ENCODE data around the gene VIPAS39. TPM values are rescaled to one million over a fixed set of nuclear protein-coding genes. Genes with fewer than 3 reads are reported as not detected.
A peak's percentile ranks its signal among the peaks of the same experiment; 100 is the strongest.

VIPAS39 gene
- total RNA-seq, 1 donor from 2014 or later = 29.7 TPM

DNA sequence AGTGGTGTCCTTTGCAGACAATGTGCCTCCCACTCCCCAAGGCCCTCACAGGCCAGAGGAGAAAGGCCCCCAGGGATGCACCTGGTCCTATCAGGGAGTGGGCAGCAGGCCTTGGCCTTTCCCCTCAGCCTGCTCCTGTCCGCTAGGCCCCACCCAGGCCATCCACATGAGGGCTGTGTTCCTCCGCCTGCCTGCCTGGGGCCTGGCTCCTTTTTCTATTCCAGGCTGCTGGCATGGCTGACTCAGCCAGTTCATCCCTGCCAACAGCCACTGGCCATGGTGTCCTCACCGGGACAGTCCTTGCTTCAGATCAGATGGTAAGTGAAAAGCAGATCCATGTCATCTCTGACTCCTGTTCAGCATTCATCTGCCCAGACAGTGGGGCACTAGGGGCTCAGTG lies 27.9 kb upstream of the VIPAS39 start:
- no peaks in the 10 kb centered on the region for H3K4me1 Mint-ChIP-seq
- H2AFZ ChIP-seq (replicated peaks) = no peak overlapping the region
- no peaks in the 10 kb centered on the region for H3K9me3 Mint-ChIP-seq
- H4K20me1 ChIP-seq (ENCODE audit: low read depth) = no peaks in the 10 kb centered on the region
- DNase-seq (ENCODE audit: low spot score) = no peak
- H3K4me2 ChIP-seq = no peak overlapping the region
- no peaks in the 10 kb centered on the region for H3F3A ChIP-seq (ENCODE audit: low read depth)
- H3K36me3 ChIP-seq = no peaks in the 10 kb centered on the region
- H3K27ac ChIP-seq = no peak overlapping the region
- no peaks in the 10 kb centered on the region for H3K4me1 ChIP-seq
- no peaks in the 10 kb centered on the region for H3K79me2 ChIP-seq (ENCODE audit: low read depth)
- H3K9ac ChIP-seq = no peak overlapping the region
- no peak overlapping the region for H3K4me3 ChIP-seq
- no peaks in the 10 kb centered on the region for H3K9me3 ChIP-seq (ENCODE audit: low read depth)
- H3K36me3 Mint-ChIP-seq = no peaks in the 10 kb centered on the region
- H3K27ac Mint-ChIP-seq = no peak overlapping the region
- no peak overlapping the region for H3K4me3 Mint-ChIP-seq
- no peaks in the 10 kb centered on the region for H3K27me3 ChIP-seq
- H3K27me3 Mint-ChIP-seq (ENCODE audit: insufficient read depth, low read depth) = peaks cover 7% of the 10 kb centered on the region
- TF ChIP-seq EZH2 (IDR thresholded peaks at IDR 0.05) = no peak

DNA sequence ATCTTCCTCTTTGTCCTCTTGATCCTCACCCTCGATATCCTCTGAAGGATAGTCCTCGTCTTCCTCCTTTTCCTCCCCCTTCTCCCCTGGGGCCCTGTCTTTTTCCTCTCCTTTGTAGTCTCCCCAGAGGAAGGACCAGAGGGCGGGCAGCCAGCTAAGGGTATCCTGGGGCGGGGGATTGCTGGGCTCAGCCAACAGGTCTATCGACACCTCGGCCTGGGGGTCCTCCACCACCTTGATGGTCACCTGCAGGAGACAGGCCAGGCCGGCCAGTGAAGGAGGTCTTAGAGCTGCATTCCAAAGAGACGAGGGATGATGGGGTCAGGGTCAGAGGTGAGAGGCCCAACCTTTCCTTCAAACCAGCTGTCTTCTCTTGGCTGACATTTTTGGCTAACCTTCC lies 25.0 kb upstream of the VIPAS39 start:
- no peak overlapping the region for H3K27ac ChIP-seq

DNA sequence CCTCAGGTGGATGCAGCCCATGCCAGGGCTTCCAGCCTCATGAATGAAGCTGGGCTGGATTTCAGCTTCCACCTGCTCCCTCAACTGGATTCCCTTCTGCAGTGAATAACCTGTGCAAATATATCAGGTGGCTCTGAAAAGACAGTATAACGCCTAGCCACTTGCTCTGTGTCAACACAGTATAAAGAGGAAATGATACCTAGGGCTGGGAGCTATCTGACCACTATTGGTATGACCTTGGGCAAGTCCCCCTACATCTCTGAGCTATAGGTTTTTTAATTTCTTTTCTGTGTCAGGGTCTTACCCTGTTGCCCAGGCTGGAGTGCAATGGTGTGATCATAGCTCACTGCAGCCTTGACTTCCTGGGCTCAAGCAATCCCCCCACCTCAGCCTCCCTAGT lies 21.4 kb upstream of the VIPAS39 start:
- H3K4me2 ChIP-seq = no peak overlapping the region
- Mint-ChIP-seq H3K36me3 (no peaks in the 10 kb centered on the region), H3K4me3 (no peak overlapping the region), H3K9me3 (no peaks in the 10 kb centered on the region), H3K27me3 (ENCODE audit: insufficient read depth, low read depth) (peaks cover 8% of the 10 kb centered on the region), H3K4me1 (no peaks in the 10 kb centered on the region), H3K27ac (no peak overlapping the region)
- no peaks in the 10 kb centered on the region for H4K20me1 ChIP-seq (ENCODE audit: low read depth)
- H3K9me3 ChIP-seq (ENCODE audit: low read depth) = no peaks in the 10 kb centered on the region
- no peak overlapping the region for H3K9ac ChIP-seq
- no peak for DNase-seq (ENCODE audit: low spot score)
- no peak overlapping the region for H2AFZ ChIP-seq (replicated peaks)
- H3K27me3 ChIP-seq = no peaks in the 10 kb centered on the region
- H3K27ac ChIP-seq = no peak overlapping the region
- no peak for TF ChIP-seq EZH2phosphoT487 (IDR thresholded peaks at IDR 0.05)
- TF ChIP-seq, protein P1, sequence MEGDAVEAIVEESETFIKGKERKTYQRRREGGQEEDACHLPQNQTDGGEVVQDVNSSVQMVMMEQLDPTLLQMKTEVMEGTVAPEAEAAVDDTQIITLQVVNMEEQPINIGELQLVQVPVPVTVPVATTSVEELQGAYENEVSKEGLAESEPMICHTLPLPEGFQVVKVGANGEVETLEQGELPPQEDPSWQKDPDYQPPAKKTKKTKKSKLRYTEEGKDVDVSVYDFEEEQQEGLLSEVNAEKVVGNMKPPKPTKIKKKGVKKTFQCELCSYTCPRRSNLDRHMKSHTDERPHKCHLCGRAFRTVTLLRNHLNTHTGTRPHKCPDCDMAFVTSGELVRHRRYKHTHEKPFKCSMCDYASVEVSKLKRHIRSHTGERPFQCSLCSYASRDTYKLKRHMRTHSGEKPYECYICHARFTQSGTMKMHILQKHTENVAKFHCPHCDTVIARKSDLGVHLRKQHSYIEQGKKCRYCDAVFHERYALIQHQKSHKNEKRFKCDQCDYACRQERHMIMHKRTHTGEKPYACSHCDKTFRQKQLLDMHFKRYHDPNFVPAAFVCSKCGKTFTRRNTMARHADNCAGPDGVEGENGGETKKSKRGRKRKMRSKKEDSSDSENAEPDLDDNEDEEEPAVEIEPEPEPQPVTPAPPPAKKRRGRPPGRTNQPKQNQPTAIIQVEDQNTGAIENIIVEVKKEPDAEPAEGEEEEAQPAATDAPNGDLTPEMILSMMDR (IDR thresholded peaks at IDR 0.05) = no peak
- no peak for TF ChIP-seq EZH2 (IDR thresholded peaks at IDR 0.05)
- H3K4me3 ChIP-seq = no peak overlapping the region
- H3F3A ChIP-seq (ENCODE audit: low read depth) = no peaks in the 10 kb centered on the region
- H3K36me3 ChIP-seq = no peaks in the 10 kb centered on the region
- no peaks in the 10 kb centered on the region for H3K79me2 ChIP-seq (ENCODE audit: low read depth)
- H3K4me1 ChIP-seq = no peaks in the 10 kb centered on the region

More for the DNA sequence above, 25.0 kb upstream of the VIPAS39 start:
- DNase-seq (ENCODE audit: low spot score) = no peak
- Histone ChIP-seq H3K27me3 (no peaks in the 10 kb centered on the region), H4K20me1 (ENCODE audit: low read depth) (no peaks in the 10 kb centered on the region), H3F3A (ENCODE audit: low read depth) (no peaks in the 10 kb centered on the region), H3K9me3 (ENCODE audit: low read depth) (no peaks in the 10 kb centered on the region), H3K9ac (no peak overlapping the region), H3K4me2 (no peak overlapping the region), H2AFZ (replicated peaks) (no peak overlapping the region), H3K79me2 (ENCODE audit: low read depth) (no peaks in the 10 kb centered on the region), H3K36me3 (no peaks in the 10 kb centered on the region), H3K4me3 (no peak overlapping the region), H3K4me1 (no peaks in the 10 kb centered on the region)
- no peaks in the 10 kb centered on the region for H3K9me3 Mint-ChIP-seq
- no peaks in the 10 kb centered on the region for H3K36me3 Mint-ChIP-seq
- peaks cover 2% of the 10 kb centered on the region for H3K27me3 Mint-ChIP-seq (ENCODE audit: insufficient read depth, low read depth)
- TF ChIP-seq EZH2 (IDR thresholded peaks at IDR 0.05) = no peak
- TF ChIP-seq, protein P1 (IDR thresholded peaks at IDR 0.05) = no peak
- no peak for TF ChIP-seq EZH2phosphoT487 (IDR thresholded peaks at IDR 0.05)
- H3K27ac Mint-ChIP-seq = peak overlapping the region; percentile 53
- H3K4me3 Mint-ChIP-seq = no peak overlapping the region
- H3K4me1 Mint-ChIP-seq = no peaks in the 10 kb centered on the region

DNA sequence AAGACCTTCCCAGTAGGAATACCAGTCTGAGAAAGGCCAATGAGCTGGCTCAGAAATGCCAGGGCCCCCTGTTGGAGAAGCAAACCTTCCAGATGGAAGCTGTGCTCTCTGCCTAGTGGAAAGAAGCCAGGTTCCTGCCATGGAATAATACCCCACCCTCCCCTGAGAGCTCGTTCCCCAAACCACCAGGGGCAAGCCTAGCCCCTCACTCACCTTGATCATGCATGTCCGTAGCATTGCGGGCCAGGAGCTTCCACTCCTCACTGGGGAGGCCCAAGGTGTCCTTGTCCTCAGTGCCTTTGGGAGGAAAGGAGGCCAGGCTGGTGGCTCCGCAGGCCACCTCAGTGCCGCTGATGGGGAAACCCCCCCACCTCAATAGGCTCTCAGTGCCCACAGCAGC lies 20.6 kb upstream of the VIPAS39 start:
- TF ChIP-seq EZH2phosphoT487 (IDR thresholded peaks at IDR 0.05) (no peak), EZH2 (IDR thresholded peaks at IDR 0.05) (no peak)
- TF ChIP-seq, protein P1 (IDR thresholded peaks at IDR 0.05) = no peak
- H3K9me3 Mint-ChIP-seq = no peaks in the 10 kb centered on the region
- H3K36me3 Mint-ChIP-seq = no peaks in the 10 kb centered on the region
- Histone ChIP-seq H3K4me1 (no peaks in the 10 kb centered on the region), H3F3A (ENCODE audit: low read depth) (no peaks in the 10 kb centered on the region), H4K20me1 (ENCODE audit: low read depth) (no peaks in the 10 kb centered on the region), H3K36me3 (no peaks in the 10 kb centered on the region), H3K9ac (no peak overlapping the region), H3K9me3 (ENCODE audit: low read depth) (no peaks in the 10 kb centered on the region), H3K4me2 (no peak overlapping the region), H3K4me3 (no peak overlapping the region), H2AFZ (replicated peaks) (no peak overlapping the region), H3K27me3 (no peaks in the 10 kb centered on the region), H3K27ac (no peak overlapping the region), H3K79me2 (ENCODE audit: low read depth) (no peaks in the 10 kb centered on the region)
- DNase-seq (ENCODE audit: low spot score) = no peak
- no peak overlapping the region for H3K27ac Mint-ChIP-seq
- H3K4me3 Mint-ChIP-seq = no peak overlapping the region
- H3K27me3 Mint-ChIP-seq (ENCODE audit: insufficient read depth, low read depth) = peaks cover 8% of the 10 kb centered on the region
- H3K4me1 Mint-ChIP-seq = no peaks in the 10 kb centered on the region

All from neural progenitor cell (in vitro differentiated cells).